HG03378 (cell line): ENCODE results near the gene DESI2.
"Not testable (repeated sequence)": the region's sequence is repeated elsewhere in the genome, so short reads cannot be mapped to it uniquely, and the experiment has no call there.

ENCODE experiments used
- ATAC-seq: cut with Tn5 transposase; IDR thresholded peaks from one replicate; pipeline ENCODE4 v1.9.1; 2021; ENCODE audit warnings: mild to moderate bottlenecking, moderate library complexity; ENCODE audit not compliant: unreplicated experiment

The DESI2 gene

GRCh38 chr1:244654108-244655038 is 1.4 kb downstream of the DESI2 start:
- ATAC-seq, result no peak

GRCh38 chr1:244655186-244655585 is 2.3 kb downstream of the DESI2 start:
- no peak for ATAC-seq

GRCh38 chr1:244657421-244657820 is 4.5 kb downstream of the DESI2 start:
- ATAC-seq, result no peak

GRCh38 chr1:244659694-244660093 is 6.8 kb downstream of the DESI2 start:
- no peak for ATAC-seq

GRCh38 chr1:244660595-244660994 is 7.7 kb downstream of the DESI2 start:
- no peak for ATAC-seq

GRCh38 chr1:244661569-244662312 is 8.8 kb downstream of the DESI2 start:
- ATAC-seq, result not testable (repeated sequence)

GRCh38 chr1:244662599-244662998 is 9.7 kb downstream of the DESI2 start:
- ATAC-seq, result no peak

- no peak for ATAC-seq
Measured at GRCh38 chr1:244664353-244664752, 11.4 kb downstream of the DESI2 start.

GRCh38 chr1:244665771-244666217 is 12.9 kb downstream of the DESI2 start:
- peak; percentile 92 for ATAC-seq

- ATAC-seq, result not testable (repeated sequence)
Measured at GRCh38 chr1:244666672-244667418, 13.9 kb downstream of the DESI2 start.

- ATAC-seq, result no peak
Measured at GRCh38 chr1:244667797-244668196, 14.9 kb downstream of the DESI2 start.

GRCh38 chr1:244672946-244673682 is 20.2 kb downstream of the DESI2 start:
- no peak for ATAC-seq

GRCh38 chr1:244674446-244674845 is 21.5 kb downstream of the DESI2 start:
- ATAC-seq, result no peak

GRCh38 chr1:244675167-244675566 is 22.2 kb downstream of the DESI2 start:
- ATAC-seq, result no peak

GRCh38 chr1:244678697-244679096 is 25.8 kb downstream of the DESI2 start:
- ATAC-seq, result no peak

- ATAC-seq, result no peak
Measured at GRCh38 chr1:244680667-244681066, 27.7 kb downstream of the DESI2 start.

GRCh38 chr1:244682087-244682486 is 29.2 kb downstream of the DESI2 start:
- not testable (repeated sequence) for ATAC-seq

GRCh38 chr1:244695937-244696336 is 43.0 kb downstream of the DESI2 start:
- ATAC-seq, result no peak

GRCh38 chr1:244699741-244700140 is 46.8 kb downstream of the DESI2 start:
- no peak for ATAC-seq

GRCh38 chr1:244700808-244701207 is 47.9 kb downstream of the DESI2 start:
- no peak for ATAC-seq
